GM18498 (cell line): Measurements from ENCODE around the gene PLGRKT.
A peak's percentile ranks its signal among the peaks of the same experiment; 100 is the strongest.
"Not testable (repeated sequence)": the region's sequence is repeated elsewhere in the genome, so short reads cannot be mapped to it uniquely, and the experiment has no call there.

Experiments
- ATAC-seq: cut with Tn5 transposase; IDR thresholded peaks from one replicate; pipeline ENCODE4 v1.9.1; 2021; ENCODE audit warnings: mild to moderate bottlenecking, moderate library complexity; ENCODE audit not compliant: unreplicated experiment

Gene PLGRKT

GRCh38 chr9:5388026-5388819 lies 49.5 kb downstream of the PLGRKT start:
- no peak for ATAC-seq

- no peak for ATAC-seq
Observed at GRCh38 chr9:5384436-5384835, 53.3 kb downstream of the PLGRKT start.

GRCh38 chr9:5382479-5382878 lies 55.2 kb downstream of the PLGRKT start:
- ATAC-seq = no peak

GRCh38 chr9:5375790-5376477 lies 61.8 kb downstream of the PLGRKT start:
- no peak for ATAC-seq

GRCh38 chr9:5375091-5375490 lies 62.6 kb downstream of the PLGRKT start:
- peak; percentile 78 for ATAC-seq

- peak; percentile 92 for ATAC-seq
Observed at GRCh38 chr9:5364294-5365024, 73.3 kb downstream of the PLGRKT start.

GRCh38 chr9:5361326-5362010 lies 76.3 kb downstream of the PLGRKT start:
- ATAC-seq = no peak

GRCh38 chr9:5360341-5360740 lies 77.4 kb downstream of the PLGRKT start:
- ATAC-seq = no peak

GRCh38 chr9:5357431-5358105 lies 80.2 kb downstream of the PLGRKT start:
- ATAC-seq = no peak

GRCh38 chr9:5355817-5356216 lies 81.9 kb downstream of the PLGRKT start:
- ATAC-seq = no peak

GRCh38 chr9:5355226-5355625 lies 82.5 kb downstream of the PLGRKT start:
- no peak for ATAC-seq

- ATAC-seq = no peak
Observed at GRCh38 chr9:5354184-5354583, 83.5 kb downstream of the PLGRKT start.

GRCh38 chr9:5352637-5353248 lies 85.0 kb downstream of the PLGRKT start:
- ATAC-seq = no peak

- peak; percentile 100 for ATAC-seq
Observed at GRCh38 chr9:5338992-5339981, 98.4 kb downstream of the PLGRKT start, which contains the start of gene RLN1. RLN1 (minus strand) TSS chr9:5339876; CDS start chr9:5339746, 130 bp downstream.

GRCh38 chr9:5336688-5337087 lies 101.0 kb downstream of the PLGRKT start:
- ATAC-seq = no peak

- ATAC-seq = not testable (repeated sequence)
Observed at GRCh38 chr9:5331276-5331675, 106.4 kb downstream of the PLGRKT start.

GRCh38 chr9:5326893-5327548 lies 110.7 kb downstream of the PLGRKT start:
- no peak for ATAC-seq

GRCh38 chr9:5326187-5326586 lies 111.5 kb downstream of the PLGRKT start:
- ATAC-seq = no peak
